NCI-H2029 (cell line): ENCODE results near the gene ZNF385B.
"Not testable (repeated sequence)": the region's sequence is repeated elsewhere in the genome, so short reads cannot be mapped to it uniquely, and the experiment has no call there.

Source experiments
- DNase-seq: peaks from one replicate; lab custom pipeline; 2025; lab: John Stamatoyannopoulos, UW

The ZNF385B gene

DNA sequence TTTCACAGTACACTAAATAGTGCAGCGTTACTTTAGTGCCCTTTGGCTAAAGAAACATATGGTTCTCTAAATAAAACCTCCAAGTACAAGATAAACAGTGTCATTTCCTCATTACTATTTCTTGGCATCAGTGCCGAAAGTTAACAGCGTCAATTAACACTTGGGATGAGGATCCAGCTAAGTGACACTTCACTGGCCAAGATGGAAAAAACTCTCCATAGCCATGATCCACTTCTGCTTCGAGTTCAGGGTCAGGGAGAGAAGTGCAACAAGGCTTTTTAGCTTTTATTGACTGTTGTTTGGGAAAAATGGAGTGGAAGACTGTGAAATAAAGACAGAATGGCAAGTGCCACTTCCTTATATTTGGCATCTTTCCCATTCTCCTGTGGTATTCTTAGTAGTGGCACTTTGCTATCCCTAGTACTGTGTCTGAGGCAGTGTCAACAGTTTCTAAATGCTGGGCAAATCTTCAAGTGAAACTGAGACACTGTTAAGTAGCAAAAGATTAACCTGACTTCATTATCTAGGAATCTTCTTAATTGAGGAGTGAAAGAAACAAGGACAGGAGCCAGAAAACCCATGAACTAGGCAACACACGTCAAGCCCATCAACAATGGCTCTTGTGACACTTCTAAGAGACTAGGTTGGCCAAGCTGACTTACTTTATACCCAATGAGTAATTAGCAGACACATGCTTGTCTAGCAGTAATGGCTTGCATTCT, 374.2 kb downstream of the ZNF385B start:
- peak; percentile 48 for DNase-seq

DNA sequence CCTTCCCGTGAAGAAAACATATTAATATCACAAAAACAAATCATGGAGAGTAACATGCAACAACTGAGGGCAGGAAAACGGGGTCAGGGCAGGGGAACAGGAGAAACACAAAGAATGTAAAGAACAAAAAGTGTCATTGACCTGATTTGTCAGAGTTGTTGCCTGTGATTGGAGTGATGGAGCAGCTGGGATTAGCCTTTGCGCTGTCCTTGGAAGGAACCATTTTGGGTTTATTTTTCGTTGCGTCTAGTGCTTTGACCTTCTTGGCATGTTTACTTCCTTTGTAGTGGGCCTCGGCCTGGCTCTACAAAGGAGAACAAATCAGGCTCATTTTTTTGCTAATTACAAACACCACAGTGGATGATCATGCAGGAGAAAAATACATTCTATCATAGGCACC, 378.3 kb downstream of the ZNF385B start:
- no peak for DNase-seq

DNA sequence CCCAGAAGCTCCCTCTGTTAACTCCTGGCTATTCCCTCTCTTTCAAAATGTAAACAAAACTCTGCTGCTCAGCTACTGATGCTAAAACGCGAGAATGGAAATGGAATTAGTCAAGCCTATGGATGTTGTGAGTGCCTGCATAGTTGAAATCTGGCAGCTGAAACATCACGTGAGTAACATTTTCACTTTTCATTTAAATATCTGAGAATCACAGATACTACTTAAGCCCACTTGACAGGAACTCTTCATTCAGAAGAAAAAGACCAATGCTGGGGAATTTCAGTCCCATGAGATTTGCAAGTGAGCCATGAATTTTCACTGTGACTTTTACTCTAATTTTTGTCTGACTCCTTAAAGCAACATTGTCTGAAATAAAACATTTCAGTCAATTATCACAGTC, 381.5 kb downstream of the ZNF385B start:
- DNase-seq = no peak

DNA sequence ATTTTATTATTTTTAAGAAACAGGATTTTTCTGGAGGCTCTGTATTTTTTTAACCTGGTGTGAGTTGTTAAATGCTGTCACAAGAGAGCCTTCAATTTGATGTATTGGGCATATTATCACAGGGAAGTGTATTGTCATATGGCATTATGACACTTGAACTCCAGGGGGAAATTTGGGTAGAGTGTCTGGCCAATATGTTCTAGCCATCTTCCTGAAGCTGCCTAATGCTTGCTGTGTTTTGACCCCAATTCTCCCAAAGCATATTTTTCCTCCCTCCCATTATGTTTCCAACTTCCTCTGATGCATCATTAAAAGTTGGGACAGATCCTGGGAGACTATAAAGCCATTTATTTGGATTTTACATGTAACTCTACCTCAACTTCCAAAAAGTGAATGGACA, 382.6 kb downstream of the ZNF385B start:
- DNase-seq = no peak

DNA sequence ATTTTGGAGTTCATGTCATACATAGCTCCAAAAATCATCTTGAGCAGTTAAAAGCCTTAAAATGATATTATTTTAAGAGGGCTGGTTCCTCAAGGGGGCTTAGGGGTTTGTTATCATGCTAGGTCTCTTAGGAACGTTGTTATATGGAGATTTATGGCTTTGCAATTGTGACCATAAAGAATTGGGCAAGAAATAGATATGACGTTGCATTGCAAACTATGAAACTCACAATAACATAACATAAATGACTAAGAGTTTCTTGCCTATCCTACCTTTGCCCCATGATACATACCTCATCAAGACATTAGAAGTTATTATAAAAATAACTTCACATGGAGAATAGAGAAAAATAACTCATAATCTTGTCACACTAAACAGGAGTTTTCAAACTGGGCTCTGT, 390.4 kb downstream of the ZNF385B start:
- no peak for DNase-seq

DNA sequence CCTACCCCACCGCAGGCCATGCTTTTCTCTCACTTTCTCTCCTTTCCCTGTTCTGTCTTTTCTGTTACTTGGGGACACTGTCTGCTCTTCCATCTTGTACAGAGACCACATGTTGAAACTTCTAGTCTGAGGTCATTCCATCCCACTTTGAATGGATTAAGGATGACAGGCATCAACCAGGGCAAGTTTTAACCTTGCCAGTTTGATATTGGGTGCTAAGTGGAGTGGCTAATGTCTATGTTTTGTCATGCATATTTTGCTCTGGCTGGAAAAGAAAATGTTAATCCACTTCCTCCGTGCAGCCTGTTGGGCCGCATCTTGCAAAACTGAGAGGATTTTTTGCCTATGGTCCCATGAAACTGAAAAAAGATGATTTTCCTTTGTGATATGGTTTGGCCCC, 391.3 kb downstream of the ZNF385B start:
- DNase-seq = no peak

DNA sequence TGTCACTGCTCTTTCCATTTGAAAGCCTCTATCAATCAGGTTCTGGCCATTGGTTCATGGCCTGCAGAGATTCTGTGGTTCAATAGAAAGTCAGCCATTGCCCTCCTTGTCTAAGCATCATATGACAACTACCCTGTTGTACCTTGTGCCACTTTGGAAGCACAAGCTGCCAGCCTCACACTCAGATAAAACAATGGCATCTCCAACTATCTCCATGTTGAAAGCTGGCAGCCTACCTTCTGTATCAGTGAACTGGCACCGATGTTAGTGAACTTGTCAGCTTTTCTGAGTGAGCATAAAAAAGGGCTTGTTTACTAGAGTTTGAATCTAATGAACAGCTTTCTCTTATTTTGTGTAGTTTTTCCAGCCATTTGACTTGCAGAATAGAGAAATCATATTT, 393.5 kb downstream of the ZNF385B start:
- no peak for DNase-seq

DNA sequence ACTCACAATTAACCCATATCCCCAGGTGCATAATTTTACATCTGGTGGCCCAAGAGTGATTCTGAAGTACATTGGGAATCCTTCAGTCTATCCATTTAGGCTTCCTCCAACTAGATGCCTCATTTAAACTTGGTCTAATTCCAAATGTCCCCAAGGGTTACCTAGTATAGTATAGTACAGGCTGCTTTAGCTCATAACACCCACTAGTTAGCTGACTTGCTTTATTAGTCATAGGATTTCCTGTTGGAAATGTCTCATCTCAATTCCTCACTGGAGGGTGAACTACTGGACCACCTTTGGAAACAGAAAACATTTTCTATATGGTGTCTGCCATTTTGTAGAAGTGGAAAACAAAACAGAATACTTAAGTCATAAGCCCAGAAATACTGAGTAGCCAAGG, 394.3 kb downstream of the ZNF385B start:
- no peak for DNase-seq

DNA sequence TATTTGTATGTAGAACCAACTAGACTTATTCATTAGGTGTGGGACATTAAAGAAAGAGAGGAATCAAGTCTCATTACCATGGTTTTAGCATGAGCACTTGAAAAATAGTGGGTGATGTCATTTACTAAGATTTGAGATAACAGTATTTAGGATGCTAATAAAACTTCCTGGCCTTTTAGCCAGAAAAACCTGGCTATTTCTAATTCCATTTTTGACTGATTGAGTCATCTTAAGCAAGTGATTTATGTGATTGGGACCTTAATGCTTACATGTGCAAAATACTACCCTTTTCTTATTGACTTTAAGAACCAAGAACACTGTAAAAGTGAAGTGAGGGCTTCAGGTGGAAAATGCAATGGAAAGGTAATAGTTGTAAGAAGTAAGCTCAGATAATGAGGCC, 400.0 kb downstream of the ZNF385B start:
- no peak for DNase-seq

DNA sequence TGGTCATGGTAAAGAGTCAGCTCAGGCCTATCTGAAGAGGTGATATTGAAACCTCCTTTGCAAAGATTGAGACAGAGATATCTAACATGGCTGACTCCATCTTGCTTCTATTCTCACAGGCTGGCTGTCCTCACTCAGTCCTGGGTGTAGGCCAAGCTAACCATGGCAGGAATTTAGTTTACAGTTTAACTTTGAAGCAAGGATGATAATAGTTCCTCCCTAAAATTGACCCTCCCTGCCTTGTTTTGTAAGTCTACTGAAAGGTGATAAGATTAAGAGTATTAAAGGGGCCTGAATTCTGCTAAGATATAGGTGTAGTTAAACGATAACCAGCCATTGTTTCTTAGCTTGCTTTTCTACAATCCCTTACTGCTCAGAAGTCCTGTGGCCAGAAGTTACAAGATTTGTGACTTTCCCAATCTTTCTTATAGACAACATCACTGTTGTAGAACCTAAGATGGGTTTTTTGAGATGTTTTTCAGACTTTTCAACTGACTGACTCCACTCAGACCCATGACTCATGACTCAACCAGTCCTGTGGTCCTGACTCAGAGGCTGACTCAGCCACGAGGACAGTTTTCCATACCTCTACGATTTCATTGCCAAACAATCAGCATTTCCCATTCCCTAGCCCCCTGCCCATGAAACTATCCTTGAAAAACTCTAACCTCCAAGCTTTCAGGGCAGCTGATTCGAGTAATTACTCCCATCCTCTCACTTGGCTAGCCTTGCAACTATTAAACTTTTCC, 401.1 kb downstream of the ZNF385B start:
- DNase-seq = no peak

DNA sequence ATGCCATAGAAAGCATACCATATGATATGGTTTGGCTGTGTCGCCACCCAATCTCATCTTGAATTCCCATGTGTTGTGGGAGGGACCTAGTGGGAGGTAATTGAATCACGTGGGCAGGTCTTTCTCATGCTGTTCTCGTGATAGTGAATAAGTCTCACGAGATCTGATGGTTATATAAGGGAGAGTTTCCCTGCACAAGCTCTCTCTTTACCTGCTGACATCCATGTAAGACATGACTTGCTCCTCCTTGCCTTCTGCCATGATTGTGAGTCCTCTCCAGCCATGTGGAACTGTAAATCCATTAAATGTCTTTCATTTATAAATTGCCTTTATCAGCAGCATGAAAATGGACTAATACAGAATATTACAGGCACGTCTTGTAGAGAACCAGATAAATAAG, 403.3 kb downstream of the ZNF385B start:
- not testable (repeated sequence) for DNase-seq

DNA sequence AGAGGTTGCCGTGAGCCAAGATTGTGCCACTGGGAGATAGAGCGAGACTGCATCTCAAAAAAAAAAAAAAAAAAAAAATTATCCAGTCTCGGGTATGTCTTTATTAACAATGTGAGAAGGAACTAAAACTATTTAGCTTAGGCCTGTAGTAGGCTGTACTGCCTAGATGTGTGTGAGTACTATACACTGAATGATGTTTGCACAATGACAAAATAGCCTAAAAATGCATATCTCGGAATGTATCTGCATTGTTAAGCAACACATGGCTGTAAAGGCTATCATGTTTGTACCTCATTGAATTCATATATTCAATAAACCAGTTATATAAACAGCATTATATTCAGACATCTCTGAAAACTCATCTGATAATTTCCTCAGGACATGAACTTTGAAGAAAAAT, 405.6 kb downstream of the ZNF385B start:
- no peak for DNase-seq

DNA sequence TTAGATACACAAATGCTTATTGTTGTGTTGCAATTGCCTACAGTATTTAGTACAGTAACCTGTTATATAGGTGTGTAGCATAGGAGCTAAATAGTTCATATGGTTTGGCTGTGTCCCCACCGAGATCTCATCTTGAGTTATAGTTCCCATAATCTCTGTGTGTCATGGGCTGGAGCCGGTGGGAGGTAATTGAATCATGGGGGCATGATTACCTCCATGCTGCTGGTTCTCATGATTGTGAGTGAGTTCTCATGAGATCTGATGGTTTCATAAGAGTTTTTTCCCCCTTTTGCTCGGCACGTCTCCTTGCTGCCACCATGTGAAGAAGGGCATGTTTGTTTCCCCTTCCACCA, 406.3 kb downstream of the ZNF385B start:
- DNase-seq = no peak

DNA sequence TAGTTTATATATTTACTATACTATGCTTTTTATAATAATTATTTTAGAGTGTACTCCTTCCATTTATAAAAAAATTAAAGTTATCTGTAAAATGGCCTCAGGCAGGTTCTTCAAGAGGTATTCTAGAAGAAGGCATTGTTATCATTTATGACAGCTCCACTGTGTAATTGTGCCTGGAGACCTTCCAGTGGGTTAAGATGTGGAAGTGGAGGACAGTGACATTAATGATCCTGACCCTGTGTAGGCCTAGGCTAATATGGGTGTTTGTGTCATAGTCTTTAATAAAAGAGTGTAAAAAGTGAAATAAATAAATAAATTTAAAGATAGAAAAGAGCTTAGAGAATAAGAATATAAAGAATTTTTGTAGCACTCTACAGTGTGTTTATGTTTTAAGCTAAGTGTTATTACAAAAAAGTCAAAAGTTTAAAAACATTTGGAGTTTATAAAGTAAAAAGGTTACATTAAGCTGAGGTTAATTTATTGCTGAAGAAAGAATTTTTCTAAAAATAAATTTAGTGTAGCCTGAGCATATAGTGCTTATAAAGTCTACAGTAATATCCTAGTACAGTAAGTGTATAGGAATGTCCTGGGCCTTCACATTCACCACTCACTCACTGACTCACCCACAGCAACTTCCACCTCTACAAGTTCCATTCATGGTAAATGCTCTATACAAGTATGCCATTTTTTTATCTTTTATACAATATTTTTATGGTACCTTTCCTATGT, 406.8 kb downstream of the ZNF385B start:
- no peak for DNase-seq

DNA sequence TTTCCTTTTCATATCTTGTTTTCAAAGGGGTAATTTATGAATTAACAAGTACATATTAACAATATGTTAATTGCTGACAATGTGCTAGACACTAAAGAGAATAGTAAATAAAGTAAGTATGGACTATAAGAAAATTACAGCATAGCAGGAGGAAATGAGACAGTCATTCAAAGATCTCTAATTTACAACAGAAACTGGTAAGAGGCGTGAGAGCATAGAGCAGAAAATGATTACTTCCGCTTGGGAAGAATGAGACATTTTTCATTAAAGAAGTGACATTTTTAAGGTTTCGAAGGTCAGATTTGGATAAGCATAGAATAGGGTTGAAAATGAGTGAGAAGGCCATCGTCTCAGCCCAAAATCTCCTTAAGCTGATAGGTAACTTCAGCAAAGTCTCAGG, 412.4 kb downstream of the ZNF385B start:
- DNase-seq = no peak

DNA sequence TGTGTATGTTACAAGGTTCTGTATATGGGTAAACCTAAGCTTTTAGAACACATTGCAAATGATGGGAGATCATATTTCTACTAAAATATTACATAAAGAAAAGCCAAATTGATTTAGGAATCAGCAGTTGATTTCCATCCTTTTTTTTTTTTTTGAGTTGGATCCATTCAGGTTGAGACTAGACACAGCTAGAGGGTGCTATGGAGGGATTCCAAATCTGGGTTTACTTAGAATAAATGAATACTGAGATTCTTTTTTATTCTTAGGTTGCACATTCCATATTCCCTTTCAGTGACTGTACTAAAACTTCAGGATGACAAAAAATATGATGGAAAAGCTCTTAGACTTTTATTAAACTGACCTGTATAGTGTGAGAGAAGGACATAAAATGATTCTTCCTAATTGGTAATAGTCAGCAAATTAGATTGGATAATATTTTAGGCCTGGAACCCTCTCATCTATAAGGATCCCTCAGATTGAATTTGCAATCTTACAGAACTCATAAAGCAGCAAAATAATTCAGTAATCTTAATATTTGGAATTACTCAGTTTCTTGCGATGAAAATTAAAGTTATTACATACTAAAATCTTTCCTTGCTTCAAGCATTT, 413.5 kb downstream of the ZNF385B start:
- DNase-seq = no peak

DNA sequence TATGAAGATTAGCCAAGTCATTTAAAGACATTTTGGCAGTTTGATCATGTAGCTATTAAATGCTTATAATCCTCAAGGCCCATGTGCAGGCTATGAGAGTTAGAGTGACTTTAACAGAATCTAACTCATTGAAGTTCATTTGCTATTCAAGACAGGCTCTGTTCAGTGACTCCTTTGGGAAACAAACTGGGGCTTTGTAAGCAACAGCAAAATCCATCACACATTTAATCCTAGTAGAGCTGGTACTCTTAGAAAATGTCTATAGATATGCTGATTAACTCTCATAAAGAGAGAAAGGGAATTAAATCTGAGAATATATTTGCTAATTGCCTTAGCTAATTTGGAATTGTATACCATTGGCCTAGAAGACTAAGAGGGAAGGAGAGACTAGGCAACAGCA, 414.0 kb downstream of the ZNF385B start:
- no peak for DNase-seq

DNA sequence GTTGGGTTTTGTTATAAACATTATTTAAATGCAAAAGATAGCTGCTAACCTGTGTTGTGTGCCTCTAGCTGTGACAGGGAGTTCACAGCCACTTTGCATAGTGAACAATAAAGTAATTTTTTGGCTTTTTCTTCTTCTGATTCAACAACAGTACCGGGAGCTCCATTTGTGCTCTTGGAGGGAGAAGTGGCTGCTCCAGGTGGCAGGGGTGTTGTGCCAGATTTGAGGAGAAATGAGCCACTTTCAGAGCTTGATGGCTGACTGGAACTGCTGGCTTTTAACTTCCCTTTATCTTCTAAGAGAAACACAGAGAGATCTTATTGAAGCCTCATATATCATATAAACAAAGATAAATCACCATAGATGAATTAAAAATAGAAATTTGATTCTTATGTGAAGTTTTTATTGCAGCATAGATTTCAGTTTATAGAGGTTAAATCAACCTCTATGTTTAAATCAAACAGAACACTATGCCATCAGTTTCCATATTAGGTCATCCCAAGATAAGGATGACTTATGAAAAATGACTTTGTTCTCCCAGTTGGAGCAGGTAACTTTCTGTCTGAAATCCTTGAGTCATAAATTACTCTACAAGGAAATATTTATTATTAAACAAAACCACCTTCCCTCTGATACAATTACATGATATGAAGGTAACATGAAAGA, 414.8 kb downstream of the ZNF385B start:
- no peak for DNase-seq

DNA sequence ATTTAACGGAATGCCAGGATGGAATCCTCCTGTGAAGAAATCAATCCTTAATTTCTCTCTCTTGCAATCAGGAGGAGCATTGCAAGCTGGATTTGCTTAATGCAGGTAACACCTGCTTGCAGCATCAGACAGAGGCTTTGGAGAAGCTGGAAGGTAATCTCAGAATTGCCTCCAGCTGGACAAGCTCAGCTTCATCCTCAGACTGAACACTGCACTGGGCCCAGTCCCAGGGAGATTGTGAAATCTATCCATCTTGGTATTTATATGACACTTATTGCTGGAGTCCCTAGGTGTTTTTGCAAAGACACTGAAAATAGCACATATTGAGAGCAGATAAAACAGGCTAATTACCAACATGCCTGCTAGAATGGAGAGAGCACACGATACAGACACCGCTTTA, 417.4 kb downstream of the ZNF385B start:
- DNase-seq = no peak

DNA sequence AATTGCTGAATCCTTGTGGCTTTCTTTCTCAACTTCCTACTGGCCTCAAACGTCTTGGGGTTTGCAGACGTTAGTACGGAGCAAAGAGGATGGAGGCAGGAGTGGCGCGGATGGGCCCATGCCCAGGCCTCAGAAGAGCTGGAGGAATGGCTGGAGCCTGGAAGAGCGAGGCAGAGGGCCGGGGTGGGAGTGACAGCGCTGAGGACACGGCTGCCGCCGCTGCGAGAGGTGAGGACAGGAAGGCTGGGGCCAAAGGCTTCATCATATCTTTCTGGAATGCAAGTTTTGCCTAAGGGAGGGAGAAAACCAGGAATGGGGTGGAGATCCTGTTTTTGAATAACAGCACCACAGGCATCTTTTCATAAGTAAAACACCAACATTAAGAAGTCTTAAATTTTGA, 418.2 kb downstream of the ZNF385B start:
- no peak for DNase-seq

DNA sequence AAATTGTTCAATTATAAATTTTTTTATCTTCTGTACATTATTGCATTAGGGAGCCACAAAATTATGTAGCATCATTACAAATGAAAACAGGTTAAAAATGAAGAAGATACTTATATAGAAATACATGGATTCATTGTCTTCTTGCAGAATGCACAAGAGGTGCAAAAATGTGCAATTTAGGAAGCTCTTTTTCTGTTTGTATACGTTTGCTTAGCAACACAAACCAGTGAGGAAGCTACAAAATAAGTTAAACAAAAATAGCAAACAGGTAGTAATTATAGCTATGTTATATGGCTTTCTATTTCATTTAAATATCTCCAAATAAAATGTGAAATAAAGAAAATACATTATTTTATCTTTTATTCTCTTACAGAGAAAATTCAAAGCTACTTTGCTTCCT, 419.2 kb downstream of the ZNF385B start:
- no peak for DNase-seq

DNA sequence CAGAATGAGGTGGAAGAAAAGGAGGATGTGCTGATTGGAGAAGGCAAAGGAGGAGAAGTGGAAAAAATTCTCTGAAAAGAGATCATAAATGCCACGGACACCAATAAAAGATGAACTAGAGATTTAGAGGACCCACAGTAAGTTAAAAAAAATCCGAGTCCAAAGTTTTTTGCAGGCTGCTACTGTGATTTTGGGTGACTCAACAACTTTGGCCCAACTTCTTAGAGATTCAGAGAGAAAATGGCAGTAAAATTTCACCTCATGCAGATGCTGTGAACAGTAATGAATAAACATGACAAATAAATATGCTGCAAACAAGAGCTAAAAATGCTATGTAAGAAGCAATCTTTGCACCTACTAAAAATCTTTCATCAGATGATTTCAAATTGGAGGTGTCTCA, 419.9 kb downstream of the ZNF385B start:
- DNase-seq = no peak
